Inflammatory macrophage treated with lipopolysaccharide for 4 hours (primary cell): ENCODE results near the gene STON2.

Experiments
- DNase-seq: peaks from one replicate; pipeline ENCODE4 v3.0.0-alpha.2; 2020

The STON2 gene

GRCh38 chr14:81367563-81367962, 32.6 kb downstream of the STON2 start:
- no peak for DNase-seq

- no peak for DNase-seq
Observed at GRCh38 chr14:81366884-81367283, 33.2 kb downstream of the STON2 start.

GRCh38 chr14:81366214-81366613, 33.9 kb downstream of the STON2 start:
- no peak for DNase-seq

GRCh38 chr14:81363746-81364378, 36.3 kb downstream of the STON2 start:
- DNase-seq = no peak

GRCh38 chr14:81353691-81354323, 46.3 kb downstream of the STON2 start:
- no peak for DNase-seq

GRCh38 chr14:81352413-81352812, 47.7 kb downstream of the STON2 start:
- DNase-seq = no peak

GRCh38 chr14:81351205-81351604, 48.9 kb downstream of the STON2 start:
- no peak for DNase-seq

- no peak for DNase-seq
Observed at GRCh38 chr14:81350344-81351130, 49.6 kb downstream of the STON2 start.

GRCh38 chr14:81348061-81348460, 52.1 kb downstream of the STON2 start:
- DNase-seq = peak; percentile 24

GRCh38 chr14:81345781-81346180, 54.3 kb downstream of the STON2 start:
- no peak for DNase-seq

GRCh38 chr14:81344481-81345160, 55.5 kb downstream of the STON2 start:
- no peak for DNase-seq

- DNase-seq = no peak
Observed at GRCh38 chr14:81343701-81344100, 56.4 kb downstream of the STON2 start.

GRCh38 chr14:81342850-81343580, 57.1 kb downstream of the STON2 start:
- no peak for DNase-seq

- DNase-seq = no peak
Observed at GRCh38 chr14:81341781-81342180, 58.3 kb downstream of the STON2 start.

- no peak for DNase-seq
Observed at GRCh38 chr14:81341370-81341769, 58.8 kb downstream of the STON2 start.

GRCh38 chr14:81340201-81340600, 59.9 kb downstream of the STON2 start:
- DNase-seq = no peak

- no peak for DNase-seq
Observed at GRCh38 chr14:81337073-81337472, 63.1 kb downstream of the STON2 start.

GRCh38 chr14:81336009-81336408, 64.1 kb downstream of the STON2 start:
- DNase-seq = no peak

- DNase-seq = no peak
Observed at GRCh38 chr14:81332725-81333124, 67.4 kb downstream of the STON2 start.

GRCh38 chr14:81331229-81332021, 68.7 kb downstream of the STON2 start:
- no peak for DNase-seq

- no peak for DNase-seq
Observed at GRCh38 chr14:81330619-81331122, 69.5 kb downstream of the STON2 start.
